NCI-H2107 (cell line): ENCODE results near the gene PHLPP1.
"Not testable (repeated sequence)": the region's sequence is repeated elsewhere in the genome, so short reads cannot be mapped to it uniquely, and the experiment has no call there.

Experiments used
- DNase-seq: peaks from one replicate; lab custom pipeline; 2025; lab: John Stamatoyannopoulos, UW

Gene PHLPP1

GRCh38 chr18:62715436-62715758 is at the start of gene PHLPP1:
Gene PHLPP1 (plus strand): TSS chr18:62715541. CDS start chr18:62715684, 143 bp downstream.
- DNase-seq = no peak

GRCh38 chr18:62669225-62669624 is 46.1 kb upstream of the PHLPP1 start:
- no peak for DNase-seq

DNA sequence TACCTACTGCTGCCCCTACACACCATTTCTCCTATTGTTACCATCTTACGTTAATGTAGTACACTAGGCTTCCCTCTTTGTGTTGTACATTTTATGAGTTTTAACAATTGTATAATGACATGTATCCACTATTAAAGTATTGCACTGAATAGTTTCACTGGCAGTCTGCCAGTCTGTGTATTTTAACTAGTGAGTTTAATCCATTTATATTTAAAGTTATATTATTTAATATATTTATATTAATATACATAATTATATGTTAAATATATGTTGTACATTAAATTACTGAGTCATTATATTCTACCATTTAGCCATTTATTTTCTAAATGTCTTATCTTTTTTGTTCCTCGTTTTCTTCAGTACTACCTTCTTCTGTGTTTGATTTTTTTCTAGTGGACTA is 44.8 kb upstream of the PHLPP1 start:
- no peak for DNase-seq

- DNase-seq = no peak
Observed at GRCh38 chr18:62672600-62672999, 42.7 kb upstream of the PHLPP1 start.

- DNase-seq = no peak
Observed at GRCh38 chr18:62678847-62679485, 36.4 kb upstream of the PHLPP1 start.

DNA sequence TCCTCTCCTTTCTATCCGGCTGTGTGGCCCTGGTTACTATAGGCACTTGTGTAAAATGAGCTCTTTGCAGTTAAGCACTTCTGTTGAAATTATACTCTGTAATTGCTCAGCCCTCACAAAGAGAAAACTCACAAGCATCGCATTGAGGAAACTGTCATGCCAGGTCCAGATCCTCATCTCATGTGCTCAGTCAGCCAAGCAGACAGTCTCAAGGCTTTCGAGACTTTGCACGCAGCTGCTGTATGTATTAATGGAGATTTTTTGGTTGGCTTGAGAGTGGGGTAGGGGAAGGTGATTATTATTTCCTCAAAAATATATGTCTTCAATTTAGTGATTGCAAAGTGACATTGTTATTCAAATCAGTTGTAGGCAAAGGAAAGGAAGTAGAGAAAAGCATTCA is 33.0 kb upstream of the PHLPP1 start:
- DNase-seq = peak; percentile 79

DNA sequence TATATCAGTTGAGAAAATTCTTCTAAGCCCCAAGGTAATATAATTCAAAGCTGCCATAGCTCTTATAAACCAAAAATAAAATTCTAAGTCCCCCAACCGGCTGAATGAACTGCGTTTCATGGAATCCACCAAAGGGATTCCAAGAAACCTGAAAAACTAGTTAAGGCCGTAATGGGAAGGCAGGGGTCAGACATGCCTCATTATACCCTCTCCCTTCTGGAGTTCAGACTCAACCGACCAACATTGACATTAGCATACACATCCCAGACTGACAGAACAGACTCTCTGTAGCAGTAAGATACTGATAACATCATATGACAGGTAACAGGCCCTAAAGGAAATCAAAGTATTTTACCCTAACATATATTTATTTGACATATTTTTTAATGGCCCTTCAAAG is 31.4 kb upstream of the PHLPP1 start:
- DNase-seq = no peak

- no peak for DNase-seq
Observed at GRCh38 chr18:62688743-62689317, 26.5 kb upstream of the PHLPP1 start.

DNA sequence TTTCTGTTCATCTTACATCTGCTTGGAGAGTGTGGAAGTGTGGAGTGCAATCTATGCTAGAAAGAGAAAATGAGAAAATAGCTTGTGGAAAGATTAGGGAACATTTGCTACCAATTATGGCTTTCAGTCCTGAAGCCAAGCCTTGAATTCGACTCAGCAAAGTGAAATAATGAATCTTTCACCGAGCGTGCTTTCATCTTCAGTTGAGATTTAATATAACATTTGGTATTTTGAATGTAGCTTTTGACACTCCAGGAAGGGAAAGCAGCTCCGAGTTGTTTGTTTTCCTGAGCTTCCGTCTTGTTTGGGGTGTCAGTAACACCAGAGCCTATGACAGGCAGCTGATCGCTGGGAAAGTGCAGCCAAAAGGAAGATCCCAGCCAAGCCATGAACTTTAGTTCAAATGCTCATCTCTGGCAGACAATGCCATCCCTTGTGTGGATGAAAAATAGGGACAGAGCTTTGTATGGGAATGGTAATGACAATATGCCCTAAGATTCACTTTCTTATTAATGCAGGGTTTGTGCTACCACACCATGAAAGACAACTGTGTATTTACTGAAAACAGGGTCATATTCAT is 25.0 kb upstream of the PHLPP1 start:
- DNase-seq = no peak

- no peak for DNase-seq
Observed at GRCh38 chr18:62693659-62694058, 21.7 kb upstream of the PHLPP1 start.

GRCh38 chr18:62697636-62698035 is 17.7 kb upstream of the PHLPP1 start:
- no peak for DNase-seq

- DNase-seq = no peak
Observed at GRCh38 chr18:62702259-62702658, 13.1 kb upstream of the PHLPP1 start.

GRCh38 chr18:62706879-62707278 is 8.5 kb upstream of the PHLPP1 start:
- not testable (repeated sequence) for DNase-seq

- not testable (repeated sequence) for DNase-seq
Observed at GRCh38 chr18:62709908-62710307, 5.4 kb upstream of the PHLPP1 start.

DNA sequence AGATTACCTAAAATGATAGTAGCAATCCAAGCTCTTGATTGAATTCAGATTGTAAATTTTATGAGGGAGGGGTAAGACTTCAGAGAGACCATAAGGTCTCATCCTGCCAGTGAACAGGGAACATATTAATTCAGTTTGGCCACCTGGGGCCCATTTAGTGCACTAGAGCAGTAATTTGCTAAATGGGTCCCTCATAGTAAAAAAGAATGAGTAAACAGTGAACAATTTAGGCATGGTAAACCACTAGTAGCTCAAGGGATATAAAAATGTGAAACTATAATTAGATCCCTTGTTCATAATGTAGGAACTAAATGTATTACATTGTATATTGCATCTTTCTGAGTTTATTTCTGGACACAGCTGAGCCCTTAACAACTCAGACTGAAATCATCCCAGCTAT is 4.9 kb upstream of the PHLPP1 start:
- DNase-seq = no peak

GRCh38 chr18:62711781-62712180 is 3.6 kb upstream of the PHLPP1 start:
- DNase-seq = no peak

DNA sequence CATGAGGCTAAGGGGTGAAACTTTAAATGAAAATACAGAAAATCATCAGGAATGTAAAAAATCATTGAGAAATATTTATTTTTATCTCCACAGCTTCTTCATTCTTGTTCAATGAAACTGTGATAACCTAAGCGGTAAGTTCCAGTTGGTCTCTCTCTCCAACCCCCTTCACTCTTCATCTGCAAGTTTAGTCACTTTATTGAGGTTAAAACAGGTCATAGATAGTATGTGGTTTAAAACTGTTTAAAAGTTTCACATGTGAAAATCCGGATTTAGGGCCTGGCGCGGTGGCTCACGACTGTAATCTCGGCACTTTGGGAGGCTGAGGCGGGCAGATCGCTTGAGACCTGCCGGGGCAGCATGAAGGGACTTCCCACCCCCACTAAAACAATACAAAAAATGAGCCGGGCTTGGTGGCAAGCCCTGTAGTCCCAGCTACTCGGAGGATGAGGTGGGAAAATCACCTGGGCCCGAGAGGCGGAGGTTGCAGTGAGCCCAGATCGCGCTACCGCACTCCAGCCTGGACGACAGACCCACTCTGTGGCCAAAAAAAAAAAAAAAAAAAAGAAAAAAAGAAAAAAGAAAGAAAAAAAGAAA is 1.6 kb upstream of the PHLPP1 start:
- DNase-seq = no peak

DNA sequence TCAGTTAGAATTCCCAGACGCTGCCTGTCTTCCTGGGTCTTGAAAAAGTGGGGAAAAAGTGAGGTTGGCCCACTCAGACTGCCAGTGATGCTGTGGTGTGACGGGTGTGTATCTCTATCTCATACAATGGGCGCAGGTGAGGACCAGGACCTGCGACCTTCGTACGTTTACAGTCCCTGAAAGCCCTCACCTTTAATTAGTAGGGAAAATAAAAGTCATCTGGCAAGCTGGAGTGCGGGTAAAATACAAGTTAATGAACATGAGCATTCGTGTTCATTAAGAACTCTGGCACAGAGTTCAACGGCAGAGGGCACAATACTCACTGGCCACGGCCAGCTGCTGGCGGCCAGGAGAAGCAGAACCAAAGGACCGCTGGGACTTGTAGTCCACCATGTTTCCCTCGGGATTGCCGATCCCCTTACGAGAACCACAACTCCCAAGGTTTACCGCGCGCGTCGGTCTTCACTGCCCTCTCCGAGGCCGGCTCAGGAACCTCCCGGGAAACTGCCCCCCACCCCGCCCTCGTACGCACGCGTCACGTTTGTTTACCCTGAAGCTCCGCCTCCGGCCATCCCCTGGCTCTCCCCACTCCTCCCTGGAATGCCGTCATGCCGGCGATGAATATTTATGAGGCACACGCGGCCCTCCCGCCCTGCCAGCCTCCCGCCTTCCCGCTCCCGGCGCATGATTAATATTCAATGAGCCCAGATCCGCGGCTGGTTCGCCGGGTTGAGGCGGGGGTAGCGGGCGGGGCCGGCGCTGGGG is 488 bp upstream of the PHLPP1 start:
- DNase-seq = peak; percentile 99

DNA sequence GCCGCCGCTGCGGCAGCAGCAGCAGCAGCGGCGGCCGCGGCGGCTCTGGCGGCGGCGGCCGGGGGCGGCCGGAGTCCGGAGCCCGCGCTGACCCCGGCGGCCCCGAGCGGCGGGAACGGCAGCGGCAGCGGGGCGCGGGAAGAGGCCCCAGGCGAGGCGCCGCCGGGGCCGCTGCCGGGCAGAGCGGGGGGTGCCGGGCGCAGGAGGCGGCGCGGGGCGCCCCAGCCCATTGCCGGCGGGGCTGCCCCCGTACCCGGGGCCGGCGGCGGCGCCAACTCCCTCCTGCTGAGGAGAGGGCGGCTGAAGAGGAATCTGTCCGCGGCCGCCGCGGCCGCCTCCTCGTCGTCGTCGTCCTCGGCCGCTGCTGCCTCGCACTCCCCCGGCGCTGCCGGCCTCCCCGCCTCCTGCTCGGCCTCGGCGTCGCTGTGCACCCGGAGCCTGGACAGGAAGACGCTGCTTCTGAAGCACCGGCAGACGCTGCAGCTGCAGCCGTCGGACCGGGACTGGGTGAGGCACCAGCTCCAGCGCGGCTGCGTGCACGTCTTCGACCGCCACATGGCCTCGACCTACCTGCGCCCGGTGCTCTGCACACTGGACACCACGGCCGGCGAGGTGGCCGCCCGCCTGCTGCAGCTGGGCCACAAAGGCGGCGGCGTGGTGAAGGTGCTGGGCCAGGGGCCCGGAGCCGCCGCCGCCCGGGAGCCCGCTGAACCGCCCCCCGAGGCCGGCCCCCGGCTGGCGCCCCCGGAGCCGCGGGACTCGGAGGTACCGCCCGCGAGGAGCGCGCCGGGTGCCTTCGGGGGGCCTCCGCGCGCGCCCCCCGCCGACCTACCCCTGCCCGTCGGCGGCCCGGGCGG is 646 bp downstream of the PHLPP1 start:
- DNase-seq = peak; percentile 18

GRCh38 chr18:62716619-62717168 is 1.4 kb downstream of the PHLPP1 start:
- DNase-seq = peak; percentile 13

GRCh38 chr18:62717169-62717924 is 2.0 kb downstream of the PHLPP1 start:
- DNase-seq = no peak
